Effector CD4-positive, alpha-beta T cell (primary cell): ENCODE data around the gene GRB2.
"Not testable (repeated sequence)": the region's sequence is repeated elsewhere in the genome, so short reads cannot be mapped to it uniquely, and the experiment has no call there.

Source experiments
- DNase-seq: peaks from one replicate; pipeline ENCODE4 v3.0.0-alpha.2; 2020

GRB2 gene

DNA sequence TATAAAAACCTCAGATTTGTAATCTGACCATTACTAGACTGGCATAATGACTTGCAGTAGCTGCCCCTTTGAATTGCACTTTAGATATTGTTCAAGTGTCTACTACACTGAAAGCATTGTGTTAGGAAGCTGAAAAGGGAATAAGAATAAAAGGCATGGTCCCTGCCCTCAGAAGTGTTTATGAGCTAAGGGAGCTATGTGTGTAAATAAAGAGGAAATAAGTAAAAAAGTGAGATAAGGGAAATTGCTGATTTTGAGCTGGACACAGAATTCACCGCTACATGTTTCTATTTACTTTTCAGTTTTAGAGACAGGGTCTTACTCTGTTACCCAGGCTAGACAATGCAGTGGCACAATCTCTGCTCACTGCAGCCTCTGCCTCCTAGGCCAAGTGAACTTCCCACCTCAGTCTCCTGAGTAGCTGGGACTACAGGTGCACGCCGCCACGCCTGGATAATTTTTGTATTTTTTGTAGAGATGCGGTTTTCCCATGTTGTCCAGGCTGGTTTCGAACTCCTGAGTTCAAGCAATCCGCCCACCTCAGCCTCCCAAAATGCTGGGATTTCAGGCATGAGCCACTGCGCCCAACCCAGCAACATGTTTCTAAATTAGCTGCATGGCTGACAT is 57.0 kb downstream of the GRB2 start:
- DNase-seq: no peak

DNA sequence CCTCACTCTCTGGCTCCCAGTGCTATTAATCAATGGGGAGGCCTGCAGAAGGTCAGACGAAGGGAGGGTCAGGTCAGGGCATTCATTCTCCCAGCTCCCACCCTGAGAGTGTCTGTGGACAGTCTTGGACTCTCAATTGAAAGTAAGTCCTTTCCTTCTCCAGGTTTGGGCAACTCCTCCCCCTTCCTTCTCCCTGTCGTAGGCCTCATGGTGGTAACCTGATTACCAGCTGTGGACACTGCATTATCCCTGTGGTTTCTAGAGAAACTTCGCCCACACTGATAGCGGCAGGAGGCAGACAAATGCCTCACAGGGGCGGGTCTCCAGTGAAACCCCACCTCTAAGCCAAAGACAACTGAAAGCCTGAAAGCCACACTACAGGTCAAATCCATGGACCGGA is 58.6 kb downstream of the GRB2 start:
- DNase-seq: no peak

DNA sequence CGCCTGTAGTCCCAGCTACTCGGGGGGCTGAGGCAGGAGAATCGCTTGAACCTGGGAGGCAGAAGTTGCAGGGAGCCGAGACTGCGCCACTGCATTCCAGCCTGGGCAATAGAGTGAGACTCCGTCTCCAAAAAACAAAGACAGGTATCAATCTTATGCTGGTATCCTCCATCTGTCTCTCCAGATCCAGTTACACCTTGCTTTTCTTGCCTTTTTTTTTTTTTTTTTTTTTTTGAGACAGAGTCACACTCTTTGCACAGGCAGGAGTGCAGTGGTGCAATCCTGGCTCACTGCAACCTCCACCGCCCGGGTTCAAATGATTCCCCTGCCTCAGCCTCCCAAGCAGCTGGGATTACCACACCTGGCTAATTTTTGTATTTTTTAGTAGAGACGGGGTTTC is 59.1 kb downstream of the GRB2 start:
- not testable (repeated sequence) for DNase-seq

DNA sequence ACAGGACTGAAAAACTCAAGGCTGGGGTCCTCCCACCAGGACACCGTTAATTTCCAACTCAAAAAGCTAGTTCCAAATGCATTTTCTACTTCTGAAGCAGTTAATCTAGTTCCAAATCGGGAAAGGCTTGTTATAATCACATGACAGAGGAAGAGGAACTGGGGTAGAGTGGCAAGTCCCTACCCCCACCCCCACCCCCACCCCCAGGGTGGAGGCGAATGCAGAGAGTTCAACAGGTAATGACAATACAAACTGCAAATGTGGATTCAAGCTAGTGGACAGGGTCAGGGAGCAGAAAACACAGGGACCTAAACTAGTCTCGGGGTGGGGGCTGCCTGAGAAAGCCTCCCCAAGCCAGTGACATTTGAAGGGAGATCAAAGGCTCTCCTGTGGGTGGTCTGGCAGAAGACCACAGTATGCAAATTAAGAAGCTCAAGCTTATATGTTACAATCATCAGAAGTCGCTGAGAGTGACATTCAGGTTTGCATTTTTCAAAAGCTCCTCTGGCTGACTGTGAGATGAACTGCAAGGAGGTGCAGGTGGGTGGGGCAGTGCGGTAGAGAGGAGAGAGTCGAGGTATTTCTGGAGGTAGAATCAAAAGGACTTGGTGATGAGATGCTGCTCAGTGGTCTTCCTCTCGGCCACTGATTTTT is 59.8 kb downstream of the GRB2 start:
- DNase-seq: peak; percentile 40

DNA sequence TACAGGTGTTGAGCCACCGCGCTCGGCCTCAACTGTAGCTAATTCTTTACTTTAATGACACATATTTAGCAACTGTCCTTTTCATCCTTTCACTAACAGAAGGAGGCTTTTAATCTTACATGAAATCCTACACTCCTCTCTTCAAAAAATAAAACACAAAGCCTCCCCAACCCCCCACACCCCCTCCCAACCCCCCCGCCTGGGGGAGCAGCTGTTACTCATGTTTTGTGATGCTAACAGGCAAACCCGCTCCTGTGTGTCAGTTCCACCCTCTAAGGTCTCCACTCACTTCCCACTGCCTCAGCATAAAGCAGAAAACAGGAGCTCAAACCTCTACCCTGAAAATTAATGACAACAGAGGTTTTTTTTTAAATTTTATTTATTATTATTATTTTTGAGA is 60.8 kb downstream of the GRB2 start:
- DNase-seq: peak; percentile 38

DNA sequence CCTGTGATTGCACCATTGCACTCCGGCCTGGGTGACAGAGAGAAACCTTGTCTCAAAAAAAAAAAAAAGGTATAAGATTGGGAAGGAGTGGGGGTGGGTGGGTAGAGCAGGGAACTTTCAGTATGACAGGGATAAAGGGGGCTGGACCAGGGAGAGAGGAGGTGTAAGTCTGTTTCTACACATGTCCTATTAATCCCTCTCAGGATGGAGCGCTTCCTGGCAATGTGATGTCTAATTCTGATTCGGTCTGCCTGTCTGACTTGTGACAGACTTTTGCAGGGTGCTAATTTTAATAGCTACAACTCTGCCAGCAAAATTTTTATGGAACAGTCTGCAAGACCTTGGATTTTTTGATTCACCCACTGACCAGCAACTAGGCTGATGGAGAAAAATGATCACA is 62.5 kb downstream of the GRB2 start:
- no peak for DNase-seq

DNA sequence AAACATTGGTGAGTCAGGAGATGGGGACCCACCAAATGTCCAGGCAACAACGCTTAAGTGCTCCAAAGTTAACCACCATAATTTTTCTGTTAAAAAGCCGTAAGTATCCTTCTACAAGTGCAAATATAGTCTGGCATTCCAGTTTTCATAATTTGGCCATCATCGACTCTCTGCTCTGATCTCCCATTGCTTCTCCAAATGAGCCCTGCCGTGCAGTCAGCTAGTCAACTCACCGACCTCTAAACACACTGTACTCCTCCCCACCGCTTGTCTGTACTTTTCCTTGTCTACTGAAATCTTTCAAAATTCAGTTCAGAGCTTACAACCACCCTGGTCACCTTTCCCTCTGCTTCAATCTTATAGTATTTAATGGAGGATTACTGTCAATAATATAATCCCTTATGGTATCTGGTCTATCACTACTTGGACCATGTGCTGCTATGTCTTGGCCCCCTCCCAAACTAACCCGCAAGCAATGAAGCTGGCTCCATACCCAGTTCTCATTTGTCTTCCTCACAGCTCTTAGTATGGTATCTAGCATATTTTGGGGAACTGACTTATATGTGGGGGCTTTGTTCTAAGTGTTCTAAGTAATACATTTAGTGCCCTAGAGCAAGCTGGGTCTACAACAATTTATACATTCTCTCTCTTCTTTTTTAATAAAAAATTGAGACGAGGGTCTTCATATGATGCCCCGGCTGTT is 63.5 kb downstream of the GRB2 start:
- no peak for DNase-seq

DNA sequence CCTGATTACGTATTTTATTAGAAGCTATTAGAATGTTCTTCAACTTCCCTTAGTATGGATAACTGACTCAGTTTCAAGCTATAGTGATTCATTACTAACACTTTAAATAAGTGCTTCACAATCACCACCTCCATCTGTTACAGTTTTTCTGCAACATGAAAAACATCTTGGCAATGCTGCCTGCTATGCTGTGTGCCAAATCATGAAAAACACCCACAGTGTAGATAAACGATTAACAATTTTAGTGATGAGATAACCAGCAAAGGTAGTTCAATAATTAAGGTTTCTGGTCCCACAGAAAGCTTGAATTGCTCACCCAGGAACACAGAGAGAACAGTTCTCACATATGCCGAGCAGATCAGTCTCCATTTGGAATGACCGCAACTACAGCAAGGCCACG is 64.8 kb downstream of the GRB2 start:
- no peak for DNase-seq

DNA sequence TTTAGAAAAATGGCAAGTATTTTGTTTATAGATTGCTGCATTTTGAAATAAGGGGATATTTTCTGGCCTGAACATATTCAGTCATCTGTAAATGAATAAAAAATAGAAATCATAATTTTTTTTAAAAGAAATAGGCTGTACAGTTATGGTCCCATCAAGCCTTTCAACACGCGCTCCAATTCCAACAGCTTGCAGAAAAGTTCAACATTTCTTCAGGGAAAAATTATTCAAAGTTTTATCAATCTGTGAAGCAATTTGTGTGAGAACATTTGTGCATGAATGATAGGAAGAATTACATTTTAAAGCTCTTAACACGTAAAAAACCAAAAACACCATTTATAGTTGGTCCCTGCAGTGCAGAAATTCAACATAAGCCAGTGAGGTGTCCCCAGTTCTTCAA is 65.5 kb downstream of the GRB2 start:
- no peak for DNase-seq

DNA sequence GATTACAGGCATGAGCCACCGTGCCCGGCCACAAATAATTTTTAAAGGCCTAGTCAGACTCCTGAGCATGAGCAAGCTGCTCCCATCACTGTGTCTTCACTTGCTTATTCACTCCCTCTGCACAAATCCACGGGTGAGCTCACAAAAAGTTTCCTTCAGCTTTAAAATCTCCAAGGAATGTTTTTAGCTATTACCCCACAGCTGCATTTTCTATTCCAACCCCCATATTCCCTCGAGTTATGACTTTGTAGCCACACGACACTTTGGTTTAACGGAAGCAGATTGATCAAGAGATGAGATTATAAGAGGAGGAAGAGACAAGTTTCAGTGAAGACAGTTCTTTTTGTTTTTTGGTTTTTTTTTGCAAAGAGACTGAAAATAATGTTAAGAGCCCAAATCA is 67.1 kb downstream of the GRB2 start:
- DNase-seq: no peak

DNA sequence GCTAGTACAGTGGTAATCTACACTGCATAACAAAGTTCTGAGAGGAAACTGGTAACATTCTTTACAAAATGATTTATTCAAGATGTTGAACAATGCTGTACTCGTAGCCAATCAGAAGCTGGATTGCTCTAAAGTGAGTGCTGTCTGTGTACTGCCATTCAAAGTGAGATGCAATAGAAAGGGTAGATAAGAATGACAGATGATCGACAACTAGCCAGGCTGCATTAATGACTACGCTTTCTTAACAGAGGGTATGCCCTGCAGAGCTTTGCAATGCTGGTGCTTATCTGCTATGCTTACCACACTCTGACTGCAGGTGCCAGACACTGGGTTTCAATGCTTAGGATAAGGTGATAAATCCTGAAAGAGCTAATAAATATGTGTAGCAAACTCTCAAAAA is 70.2 kb downstream of the GRB2 start:
- no peak for DNase-seq

DNA sequence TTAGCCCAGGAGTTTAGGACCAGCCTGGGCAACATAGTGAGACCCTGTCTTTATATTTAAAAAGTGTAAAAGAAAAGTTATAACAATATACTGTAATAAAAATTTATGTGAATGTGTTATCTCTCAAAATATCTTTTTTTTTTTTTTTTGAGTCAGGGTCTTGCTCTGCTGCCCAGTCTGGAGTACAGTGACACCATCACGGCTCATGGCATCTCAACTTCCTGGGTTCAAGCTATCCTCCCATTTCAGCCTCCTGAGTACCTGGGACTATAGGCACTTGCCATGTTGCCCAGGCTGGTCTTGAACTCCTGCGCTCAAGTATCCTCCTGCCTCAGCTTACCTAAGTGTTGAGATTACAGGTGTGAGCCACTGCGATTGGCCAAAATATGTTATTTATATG is 70.8 kb downstream of the GRB2 start:
- no peak for DNase-seq

DNA sequence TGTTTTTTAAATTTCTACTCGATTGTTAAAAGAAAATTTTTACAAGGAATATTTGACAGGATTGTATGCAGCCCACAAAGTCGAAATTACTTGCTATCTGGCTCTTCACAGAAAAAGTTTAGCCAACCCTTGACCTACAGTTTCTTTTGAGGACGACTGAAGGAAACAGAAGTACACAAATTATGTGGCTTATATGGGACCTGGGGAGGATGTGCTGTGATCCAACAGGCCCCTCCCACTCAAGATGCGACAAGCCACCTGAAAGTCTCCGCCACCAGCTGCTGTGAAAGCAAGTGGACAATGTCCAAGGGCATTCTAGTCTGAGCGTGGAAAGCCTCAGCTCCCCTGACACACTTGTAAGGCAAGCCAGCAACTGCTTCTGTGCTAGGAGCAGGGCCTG is 73.8 kb downstream of the GRB2 start:
- DNase-seq: no peak

DNA sequence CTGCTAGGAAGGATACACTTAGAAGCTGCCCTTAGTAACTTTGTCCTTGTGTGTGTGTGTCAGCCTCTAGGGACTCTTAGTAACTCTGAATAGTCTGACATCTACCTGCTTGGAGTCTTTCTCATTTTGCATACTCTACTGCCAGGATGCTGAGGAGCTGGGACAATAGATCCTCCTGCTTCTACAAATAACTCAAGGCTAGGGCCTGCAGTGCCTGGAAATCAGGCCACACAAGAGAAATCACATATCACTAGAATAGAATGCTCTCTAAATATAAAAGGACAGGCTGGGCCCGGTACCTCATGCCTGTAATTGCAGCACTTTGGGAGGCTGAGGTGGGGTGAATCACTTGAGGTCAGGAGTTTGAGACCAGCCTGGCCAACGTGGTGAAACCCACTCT is 77.7 kb downstream of the GRB2 start:
- DNase-seq: no peak

DNA sequence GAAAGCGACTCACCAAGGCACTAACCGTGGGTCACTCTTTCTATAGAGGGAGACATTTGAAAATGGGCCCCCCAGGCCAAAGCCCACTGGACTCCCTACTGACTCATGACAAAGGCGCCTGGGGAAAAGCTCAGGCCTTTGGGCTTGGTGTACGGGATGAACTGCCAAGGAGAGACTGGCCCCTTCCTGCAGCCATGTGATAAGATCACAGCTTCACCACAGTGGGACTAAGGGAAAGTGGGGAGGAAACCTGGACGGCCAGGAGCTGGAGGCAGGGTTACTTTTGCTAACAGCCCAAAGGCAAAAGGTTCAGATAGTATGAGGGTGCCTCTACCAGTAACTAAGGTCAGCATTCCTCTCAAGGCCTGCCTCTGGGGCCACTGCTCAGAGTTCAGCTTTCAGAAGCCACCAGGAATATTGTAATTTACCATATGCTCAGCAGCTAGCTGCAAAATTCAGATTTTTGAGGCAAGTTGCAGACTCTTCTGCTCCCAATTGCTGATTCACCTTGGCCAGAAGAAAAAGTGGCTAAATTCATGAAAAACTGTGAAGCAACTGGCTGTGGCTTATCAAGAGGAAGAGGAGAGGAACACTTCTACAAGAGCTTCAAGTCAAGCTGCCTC is 79.1 kb downstream of the GRB2 start:
- no peak for DNase-seq

DNA sequence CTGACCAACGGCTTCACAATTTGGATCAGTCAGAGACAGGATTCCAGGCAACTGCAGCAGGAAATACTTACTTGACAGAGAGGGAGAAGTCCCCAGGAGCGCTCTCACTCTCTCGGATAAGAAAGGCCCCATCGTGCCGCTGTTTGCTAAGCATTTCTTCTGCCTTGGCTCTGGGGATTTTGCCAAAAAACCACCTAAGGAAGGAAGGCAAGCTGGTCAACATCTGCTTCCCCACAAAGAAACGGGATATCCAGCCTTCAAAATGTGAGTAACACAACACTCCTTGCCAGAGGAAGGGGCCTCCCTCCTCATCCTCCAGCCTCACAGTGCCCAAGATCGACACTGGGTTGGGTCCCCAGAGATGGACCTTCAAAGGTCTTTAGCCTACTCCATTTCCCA is 79.7 kb downstream of the GRB2 start:
- DNase-seq: no peak

DNA sequence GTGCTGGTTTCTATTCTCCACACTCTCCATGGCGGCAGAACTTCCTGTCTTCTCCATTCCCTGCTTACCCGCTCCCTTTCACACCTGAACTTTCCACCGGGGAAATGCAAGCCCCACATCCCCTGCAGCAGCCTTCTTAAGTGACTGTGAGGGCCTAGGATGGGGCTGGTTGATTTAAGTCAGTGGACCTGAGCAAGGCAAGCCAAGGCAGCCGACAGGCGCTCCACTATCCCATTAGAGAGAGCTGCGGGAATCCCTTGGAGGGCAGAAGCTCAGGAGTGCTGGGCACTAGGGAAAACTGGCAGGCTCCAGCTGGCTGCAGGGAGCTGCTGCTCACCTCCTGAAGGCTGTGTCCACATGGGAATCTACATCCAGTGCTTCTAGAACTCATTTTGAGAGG is 80.1 kb downstream of the GRB2 start:
- no peak for DNase-seq

DNA sequence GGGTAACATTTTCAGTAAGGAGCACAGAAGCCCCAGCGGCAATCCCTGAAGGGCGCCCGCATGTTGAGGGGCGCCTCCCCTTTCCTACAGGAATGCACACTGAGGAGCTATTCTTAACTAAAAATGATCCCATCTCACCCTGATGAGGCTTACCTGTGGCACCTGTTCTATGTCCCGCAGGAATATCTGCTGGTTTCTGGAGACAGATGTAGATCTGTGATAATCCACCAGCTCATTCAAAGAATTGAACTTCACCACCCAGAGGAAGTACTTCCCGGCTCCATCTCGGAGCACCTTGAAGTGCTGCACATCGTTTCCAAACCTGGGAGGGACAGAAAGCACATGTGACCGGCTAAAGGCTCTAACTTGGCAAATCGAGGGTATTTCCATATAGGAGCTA is 84.0 kb downstream of the GRB2 start:
- DNase-seq: no peak

DNA sequence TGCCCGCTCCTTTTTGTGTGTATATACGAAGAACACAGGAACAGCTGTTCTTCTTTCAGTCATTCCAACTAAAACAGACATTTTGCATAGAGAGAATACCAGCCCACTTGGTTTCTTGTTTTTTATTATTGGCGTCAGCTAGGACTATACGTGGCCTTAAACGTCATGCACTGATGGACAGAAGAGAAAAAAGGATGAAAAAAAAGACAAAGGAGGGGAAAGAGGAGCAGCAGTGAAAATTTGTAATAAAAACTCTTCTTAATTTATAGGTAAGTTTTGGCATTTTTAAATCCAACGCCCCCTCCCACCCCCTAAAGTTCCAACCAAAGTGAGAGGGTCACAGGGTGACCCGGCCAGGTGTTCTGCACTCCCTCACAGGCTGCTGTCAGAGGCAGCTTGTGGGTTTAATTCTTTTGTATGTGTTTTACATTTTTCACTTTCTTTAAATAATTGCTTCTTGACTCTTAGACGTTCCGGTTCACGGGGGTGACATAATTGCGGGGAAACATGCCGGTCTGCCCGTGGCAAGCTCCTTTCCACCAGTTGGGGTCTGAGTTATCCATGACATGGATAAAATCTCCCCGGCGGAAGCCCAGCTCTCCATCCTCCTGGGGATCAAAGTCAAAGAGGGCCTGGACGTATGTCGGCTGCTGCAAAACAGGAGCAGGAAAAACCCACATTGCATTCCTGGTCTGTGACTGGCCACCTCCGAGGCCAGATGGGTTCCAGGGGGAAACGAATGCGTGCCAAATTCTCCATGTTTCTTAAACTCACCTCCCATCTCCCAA is 85.4 kb downstream of the GRB2 start:
- DNase-seq: no peak

DNA sequence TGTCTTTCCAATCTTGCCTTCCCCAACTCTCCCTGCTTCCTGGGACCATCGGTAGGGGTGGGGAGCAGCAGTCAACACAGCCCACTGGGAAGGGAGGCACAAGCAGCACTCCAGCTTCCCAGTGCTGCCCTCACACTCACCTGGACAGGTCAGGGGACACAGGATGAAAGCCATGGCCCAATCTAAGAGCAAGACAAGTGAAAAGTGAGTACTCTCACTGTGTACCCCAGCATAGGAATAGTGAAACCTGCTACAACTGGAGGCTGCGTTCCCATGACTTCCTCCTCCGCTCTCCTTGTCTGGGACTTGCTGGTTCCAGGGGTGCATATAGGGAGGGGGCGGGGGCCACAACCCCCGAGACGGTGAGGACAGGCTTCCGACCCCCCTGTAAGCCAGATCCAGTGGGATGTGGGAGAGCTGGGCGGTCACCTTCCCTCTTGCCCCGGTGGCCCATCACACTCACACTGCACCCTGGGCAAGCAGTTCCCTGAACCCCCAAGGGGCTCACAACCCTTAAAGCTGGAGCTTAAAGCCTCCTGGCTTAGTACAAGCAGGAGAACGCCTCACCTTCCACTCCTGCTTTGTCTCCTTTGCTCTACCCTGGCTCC is 86.8 kb downstream of the GRB2 start:
- no peak for DNase-seq

DNA sequence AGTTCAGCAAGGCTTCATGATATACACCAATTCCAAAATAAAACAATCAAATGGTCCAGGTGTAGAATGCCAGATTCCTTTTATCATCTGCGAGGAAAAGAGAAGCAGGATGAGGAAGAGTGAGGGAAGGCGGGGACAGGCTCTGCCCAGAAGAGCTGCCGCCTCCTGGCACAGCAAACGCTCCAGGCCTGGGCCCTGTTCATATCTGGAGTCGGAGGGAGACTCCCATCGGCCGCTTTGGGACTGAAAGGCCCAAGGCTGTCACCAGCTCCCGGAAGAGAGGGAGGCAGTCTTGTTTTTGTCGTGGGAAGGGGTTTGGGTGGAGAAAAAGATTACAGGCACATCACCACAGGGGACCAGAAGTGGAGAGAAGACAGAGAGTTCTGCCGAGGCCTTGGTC is 87.3 kb downstream of the GRB2 start:
- DNase-seq: no peak

DNA sequence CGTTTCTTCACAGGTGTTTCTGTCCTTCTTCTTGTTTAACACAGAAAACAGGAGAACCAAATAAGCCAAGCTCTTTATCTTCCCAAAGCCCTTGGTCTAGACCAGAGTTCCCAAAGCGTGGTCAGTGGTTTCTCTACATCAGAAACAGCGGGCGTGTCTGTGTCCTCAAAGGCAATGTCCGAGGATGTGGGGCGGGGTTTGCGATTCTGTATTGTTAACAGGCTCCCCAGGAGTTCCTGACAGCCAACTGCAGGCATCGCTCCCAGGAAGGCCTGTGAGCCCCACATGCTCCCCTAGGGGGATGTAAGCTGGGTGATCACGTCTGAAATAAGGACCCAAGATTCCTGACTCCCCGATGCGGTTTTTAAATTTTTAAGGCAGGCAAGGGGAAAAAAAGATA is 87.8 kb downstream of the GRB2 start:
- no peak for DNase-seq

DNA sequence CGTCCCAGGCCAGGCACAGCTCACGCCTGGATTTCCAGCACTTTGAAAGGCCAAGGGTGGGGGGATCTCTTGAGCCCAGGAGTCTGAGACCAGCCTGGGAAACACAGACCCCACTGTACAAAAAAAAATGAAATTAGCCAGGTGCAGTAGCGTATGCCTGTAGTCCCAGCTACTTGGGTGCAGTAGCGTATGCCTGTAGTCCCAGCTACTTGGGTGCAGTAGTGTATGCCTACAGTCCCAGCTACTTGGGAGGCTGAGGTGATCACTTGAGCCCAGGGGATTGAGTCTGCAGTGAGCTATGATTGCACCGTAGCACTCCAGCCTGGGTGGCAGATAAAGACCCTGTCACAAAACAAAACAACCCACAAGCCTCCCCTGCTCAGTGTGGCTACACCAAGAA is 89.2 kb downstream of the GRB2 start:
- DNase-seq: no peak
